TTC549 (cell line): ENCODE measurements around the gene TRIM66.
A peak's percentile ranks its signal among the peaks of the same experiment; 100 is the strongest.

Experiments used
- FAIRE-seq: peaks from 2 replicates; lab custom pipeline; 2012; peaks lifted over from hg19 to GRCh38; lab: Jason Lieb, UNC

The TRIM66 gene

DNA sequence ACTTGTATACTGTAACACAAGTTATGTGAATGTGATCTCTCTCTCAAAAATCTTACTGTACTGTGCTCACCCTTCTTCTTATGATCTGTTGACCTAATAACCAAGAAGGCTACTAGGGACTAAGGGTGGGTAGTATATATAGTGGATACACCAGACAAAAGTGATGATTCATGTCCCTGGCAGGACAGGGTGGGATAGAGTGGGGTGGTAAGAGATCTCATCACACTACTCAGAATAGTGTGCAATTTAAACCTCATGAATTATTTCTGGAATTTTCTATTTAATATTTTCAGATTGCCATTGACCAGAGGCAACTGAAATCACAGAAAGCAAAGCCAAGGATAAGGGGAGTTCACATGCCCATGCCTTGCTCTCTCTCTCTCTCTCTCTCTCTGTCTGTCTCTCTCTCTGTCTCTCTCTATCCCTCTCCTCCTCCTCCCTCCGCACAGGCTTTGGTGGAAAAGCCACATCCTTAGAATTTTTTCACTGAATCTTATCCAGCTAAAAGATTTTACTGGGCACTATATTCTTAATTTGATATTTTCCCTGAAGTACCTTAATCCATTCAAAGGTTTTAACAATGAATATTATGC is 76.4 kb downstream of the TRIM66 start:
- no peak for FAIRE-seq

DNA sequence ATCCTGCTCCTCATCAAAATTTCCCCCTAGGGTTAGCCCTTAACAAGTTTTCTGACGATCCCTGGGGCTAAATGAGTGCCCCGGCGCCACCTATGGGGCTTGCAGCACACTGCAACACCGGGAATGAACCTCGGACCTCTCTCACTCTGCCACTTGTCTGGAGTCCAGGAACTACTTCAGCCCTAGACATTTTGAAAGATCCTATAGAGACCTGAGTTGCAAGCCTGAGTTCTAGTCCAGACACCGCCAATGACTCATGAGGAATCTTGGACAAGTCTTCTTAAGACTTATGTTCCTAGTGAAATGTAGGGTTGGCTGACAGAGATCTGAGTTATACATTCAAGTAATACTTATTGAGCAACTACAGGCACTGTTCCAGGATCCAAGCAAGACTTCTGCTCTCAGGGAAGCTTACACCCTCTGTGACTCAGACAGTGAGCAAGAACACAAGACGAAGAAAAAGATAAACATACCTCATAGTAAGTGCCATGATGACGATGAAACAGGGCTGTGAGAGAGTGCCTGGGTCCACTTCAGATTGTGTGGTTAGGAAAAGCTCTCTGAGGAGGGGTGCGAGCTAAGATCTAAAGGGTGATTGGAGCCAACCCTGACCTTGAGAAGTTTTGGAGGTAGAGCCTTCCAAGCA is 78.3 kb downstream of the TRIM66 start:
- no peak for FAIRE-seq

DNA sequence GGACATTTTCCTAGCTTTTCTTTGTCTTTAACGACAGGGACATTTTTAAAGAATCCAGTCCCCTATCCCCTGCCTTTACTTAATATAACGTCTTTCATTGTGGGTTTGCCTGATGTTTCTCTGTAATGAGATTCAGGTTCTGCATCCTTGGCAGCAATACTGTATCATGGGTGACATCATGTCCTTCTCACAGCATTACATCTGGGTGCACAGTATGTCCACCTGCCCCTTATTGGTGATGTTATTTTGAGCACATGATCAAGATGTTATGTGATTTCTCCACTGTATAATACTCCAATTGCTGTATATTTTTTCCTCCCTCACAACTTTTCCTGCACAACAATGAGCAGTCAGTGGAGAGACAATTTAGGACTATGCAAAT is 78.8 kb downstream of the TRIM66 start:
- no peak for FAIRE-seq

DNA sequence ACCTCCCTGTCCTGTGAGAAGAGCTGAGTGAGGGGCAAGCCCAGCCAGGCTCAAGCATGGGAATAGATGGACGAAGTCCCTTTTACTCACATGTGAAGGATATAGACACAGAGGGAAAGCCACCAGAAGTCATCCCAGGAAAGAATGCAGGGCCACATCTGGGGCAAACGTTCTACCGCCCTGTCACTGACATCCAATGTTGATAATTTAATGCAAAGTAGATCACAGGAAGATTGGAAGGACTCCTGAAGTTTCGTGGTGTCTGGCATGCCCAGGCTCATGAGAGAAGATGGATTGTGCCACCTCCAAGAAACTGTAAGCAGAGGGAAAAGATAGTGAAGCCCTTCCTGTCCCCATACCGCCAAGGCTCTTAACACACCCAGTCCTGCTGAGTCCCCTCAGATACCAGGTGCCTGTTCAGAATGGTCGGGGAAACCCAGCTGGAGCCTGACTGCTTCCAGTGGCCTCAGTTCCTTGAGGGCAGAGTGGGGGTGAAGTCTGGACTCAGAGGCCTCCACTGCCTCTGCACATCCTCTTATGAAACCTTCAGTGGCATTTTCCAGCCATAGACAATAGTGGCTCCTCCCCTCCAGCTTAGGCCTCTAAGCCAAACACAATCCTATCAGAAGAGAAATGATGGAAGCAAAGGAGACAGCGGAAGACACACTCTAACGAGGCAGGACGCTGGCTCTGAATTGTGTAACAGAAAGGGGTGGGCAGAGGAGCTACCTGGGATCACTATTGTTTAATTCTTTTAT is 80.9 kb downstream of the TRIM66 start:
- no peak for FAIRE-seq

DNA sequence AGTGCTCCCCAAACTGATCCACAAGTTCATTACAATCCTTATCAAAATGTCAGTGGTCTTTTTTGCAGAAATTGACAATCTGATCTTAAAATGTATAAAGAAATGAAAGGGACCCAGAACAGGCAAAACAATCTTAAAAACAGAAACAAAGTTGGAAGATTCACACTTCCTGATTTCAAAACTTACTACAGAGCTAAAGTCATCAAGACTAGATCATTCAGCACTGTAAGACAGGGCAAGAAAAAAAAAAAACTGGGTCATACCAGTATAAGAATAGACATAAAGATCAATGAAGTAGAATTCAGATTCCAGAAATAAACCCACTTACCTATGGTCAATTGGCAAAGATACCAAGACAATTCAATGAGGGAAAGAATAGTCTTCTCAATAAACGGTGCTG is 84.0 kb downstream of the TRIM66 start:
- FAIRE-seq = no peak

DNA sequence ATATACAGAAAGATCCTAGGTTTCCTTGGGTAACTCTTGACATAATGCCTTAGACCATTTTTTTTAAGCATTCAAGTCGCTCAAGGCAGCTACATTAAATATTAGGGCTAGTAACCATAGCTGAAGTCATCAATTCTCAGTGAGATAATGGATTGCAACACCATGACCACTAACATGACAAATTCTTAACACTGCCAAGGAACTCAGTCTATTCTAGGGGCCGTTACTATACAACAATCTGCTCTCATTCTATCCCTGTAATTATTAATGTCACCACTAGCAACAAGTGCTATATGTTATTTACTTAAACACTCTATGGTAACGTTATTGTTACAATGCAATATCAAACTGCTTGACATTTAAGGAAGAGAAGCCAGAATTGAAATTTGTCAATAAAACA is 85.3 kb downstream of the TRIM66 start:
- FAIRE-seq = no peak

DNA sequence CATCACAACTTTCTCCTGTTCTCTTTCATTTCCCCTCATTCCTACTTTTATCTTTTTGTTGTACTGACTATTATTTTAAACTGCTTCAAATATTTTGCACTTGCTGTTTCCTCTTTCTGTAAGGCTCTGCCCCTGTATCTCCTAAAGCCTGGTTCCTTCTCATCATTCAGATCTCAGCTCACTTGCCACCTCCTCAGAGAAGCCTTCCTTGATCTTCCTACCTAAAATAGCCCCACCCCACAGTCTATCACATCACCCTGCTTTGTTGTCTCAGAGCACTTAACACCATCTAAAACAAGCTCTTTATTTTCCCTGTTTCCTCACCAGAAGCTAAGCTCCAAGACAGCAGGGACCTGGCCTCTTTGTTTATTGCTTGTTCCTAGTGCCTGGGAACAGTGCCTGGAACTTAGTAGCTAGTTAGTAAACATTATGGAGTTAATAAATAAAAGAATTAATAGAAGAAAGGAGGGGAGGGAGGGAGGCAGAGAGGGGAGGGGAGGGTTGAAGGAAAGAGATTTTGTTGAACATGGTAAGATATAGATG is 85.9 kb downstream of the TRIM66 start:
- no peak for FAIRE-seq

DNA sequence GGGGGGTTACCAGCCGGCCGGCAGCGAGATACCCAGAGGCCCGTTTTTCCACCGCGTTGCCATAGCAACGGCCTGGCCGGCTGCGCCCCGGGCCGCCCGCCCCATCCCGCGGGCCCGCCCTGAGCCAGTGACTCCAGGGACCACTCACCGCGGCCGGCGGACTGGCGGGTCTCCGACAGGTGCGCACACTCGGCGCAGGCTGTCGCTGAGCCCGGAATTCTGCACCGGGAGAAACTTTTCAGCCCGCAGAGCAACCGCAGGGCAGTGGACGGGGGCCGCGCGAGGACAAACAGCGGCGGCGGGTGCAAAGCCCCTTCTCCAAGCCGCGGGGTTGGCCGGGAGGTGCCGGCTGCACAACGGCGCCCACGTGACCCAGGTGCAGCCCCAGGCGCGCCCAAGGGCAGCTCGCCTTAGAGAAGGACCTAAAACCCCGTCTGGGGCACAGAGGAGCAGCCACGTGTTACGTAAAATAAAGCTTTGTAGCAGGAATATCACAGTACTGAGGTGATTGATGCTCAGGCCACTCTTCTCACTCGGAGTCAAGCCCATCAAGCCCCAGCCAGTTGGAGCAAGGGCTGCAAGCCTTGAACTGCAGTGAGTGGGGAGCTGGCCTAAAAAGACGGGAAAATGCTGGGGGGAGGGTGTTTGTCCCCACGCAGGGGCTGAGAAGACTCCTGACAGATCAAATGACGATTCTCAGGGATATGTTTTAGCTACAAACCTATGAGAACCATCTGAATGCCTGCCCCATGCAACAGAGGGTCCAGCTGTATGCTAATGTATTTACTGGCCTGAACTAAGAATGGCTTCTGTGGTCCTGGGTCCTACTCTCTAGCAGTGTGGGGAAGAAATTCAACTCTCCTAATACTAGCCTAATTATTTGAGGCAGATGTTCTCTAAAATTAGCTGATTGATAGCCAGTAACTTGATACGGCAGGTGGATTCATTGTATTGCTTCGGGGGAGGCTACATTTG is 88.2 kb downstream of the TRIM66 start, which contains the start of gene STK33:
STK33 (minus strand) TSS at position 294 of the 975 bp plus-strand sequence. CDS start 119,323 bp downstream, outside the sequence.
- FAIRE-seq = no peak

DNA sequence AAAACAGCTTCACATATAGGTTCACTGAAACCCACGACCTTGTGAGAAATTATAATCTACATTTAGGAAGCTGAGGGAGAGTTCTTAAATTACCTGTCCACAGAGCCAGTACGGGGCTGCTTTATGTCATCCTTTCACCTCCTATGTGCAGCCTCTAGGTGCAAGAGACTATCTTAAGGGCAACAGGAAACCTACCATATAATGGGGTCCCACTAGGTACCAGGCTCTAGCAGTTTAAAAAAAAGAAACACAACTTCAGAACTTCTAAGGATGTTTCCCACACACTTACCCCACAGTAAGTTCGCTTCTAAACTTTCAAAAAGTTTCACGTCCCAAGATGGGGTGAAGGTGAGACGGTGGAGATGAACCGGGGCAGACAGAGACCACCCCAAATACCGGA is 89.0 kb downstream of the TRIM66 start:
- no peak for FAIRE-seq

DNA sequence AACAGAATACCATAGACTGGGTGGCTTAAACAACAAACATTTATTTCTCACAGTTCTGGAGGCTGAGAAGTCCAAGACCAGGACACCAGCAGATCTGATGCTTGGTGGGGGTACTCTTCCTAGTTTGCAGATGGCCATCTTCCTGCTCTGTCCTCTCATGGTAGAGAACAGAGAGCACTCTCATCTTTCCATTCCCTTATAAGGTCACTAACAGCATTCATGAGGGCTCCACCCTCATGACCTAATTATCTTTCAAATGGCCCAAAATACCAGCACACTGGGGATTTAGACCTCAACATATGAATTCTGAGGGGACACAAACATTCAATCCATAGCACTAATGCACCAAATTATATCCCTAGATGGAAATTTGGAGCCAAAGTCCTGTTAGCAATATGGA is 94.5 kb downstream of the TRIM66 start:
- no peak for FAIRE-seq

DNA sequence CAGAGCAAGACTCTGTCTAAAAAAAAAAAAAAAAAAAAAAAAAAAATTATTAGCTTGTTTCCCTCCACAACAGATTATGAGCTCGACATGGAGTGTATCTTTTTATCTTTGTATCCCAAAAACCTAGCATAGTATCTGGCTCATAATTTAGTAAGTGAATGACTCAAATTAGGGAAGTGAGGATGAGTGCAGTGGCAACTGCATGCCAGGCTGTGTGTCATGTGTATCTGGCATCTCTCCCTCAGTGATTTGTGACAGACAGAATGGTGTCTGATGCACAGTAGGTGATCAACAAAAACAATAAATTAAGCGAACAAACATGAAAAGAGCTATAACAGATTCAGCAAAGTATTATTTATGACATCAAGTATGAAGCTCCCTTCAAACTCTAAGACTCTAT is 95.7 kb downstream of the TRIM66 start:
- FAIRE-seq = no peak

DNA sequence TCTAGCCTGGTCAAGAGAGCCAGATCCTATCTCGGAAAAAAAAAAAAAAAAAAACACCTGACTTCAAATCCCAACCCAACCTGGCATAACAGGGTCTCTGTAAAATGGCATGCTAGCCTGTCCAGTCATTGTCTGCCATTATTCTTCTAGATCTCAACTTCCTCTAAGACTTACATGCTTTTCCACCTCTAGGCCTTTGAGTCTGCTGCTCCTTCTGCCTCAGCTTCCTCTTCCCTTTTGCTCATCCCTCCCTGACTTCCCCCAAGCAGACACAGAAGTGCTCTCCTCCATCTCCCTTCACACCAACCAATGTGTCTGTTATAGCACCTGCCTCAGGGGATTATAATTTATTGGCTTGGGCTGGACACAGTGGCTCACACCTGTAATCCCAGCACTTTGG is 96.3 kb downstream of the TRIM66 start:
- FAIRE-seq = no peak

DNA sequence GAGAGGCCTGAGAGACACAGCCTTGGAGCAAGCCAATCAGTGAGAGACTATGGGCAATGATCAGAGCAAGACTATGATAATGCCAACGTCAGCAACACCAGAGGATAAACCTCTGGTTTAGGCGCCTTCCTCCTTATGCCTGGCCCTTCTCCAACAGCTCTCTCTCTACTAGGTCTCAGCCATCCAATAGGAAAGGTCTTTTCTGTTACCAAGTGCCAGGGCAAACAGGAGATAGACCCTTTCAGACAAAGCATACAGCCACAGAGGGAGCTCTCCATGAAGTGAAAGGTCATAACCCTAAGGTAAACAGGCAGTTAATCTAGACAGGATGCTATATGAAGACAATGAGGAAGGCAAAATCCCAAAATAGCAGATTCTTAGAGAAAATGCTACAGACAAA is 98.0 kb downstream of the TRIM66 start:
- FAIRE-seq = no peak

DNA sequence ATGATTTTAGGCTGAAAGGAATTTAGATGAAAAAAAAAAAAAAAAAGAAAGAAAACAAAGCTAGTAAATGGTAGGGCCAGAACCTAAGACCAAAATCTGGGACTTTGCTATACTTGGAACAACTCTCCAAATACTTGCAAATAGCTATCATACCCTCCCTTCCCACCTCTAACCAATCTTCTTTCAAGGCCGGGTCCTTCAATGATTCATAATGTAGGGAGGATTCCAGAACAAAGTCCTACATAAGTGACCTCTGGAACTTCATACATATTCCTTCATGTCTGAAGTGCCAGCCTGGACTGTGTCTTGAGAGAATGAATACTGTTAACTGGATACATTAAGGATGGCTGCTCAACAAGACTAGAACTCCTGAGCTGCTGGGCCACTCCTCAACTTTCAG is 98.4 kb downstream of the TRIM66 start:
- no peak for FAIRE-seq

DNA sequence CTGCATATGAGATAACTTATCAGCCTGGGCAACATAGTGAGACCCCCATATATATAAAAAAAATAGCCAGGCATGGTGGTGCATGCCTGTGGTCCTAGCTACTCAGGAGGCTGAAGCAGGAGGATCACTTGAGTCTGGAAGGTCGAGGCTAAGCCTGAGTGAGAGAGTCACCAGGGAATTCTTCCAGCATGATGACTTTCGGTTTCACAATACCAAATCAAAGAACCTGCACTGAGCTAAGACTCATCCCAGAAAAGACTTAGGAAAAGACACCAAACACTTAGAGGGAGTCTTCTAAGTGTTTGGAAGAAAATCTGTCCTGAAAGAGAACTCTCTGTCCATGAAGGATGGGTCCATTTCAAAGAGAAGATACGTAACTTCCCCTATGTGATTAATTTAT is 101.2 kb downstream of the TRIM66 start:
- no peak for FAIRE-seq

DNA sequence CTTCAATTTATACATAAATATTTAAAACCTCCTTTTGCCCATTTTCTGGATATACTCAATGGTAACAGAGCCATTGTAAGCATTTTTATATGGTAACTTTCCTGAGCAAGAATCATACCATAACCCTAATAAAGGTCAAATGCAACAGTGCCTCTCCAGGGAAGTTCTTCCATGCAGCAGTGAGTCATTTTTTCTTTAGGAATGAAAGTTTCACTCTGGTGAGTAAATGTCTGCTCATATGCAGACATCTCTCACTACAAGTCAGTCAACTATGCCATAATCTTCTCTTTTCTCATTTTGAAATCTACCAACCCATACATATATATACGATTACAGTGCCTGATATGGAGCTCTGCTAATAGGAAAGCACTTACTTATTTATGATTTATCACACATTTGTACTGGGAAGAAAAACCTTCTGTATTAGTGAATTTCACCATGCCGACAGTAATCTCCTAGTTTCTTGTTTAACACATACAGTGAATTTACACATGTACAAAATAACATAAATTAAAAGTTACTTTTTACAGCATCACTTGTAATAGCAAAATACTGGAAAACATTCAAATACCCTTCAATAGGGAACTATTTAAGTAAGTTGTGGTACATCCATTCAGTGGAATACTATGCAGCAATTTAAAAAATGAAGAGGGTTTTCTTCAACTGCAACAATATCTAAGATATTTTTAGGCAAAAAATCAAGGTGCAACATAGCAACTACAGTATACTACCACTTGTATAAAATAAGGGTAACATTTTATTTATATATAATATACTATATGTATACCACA is 104.5 kb downstream of the TRIM66 start:
- FAIRE-seq = no peak

DNA sequence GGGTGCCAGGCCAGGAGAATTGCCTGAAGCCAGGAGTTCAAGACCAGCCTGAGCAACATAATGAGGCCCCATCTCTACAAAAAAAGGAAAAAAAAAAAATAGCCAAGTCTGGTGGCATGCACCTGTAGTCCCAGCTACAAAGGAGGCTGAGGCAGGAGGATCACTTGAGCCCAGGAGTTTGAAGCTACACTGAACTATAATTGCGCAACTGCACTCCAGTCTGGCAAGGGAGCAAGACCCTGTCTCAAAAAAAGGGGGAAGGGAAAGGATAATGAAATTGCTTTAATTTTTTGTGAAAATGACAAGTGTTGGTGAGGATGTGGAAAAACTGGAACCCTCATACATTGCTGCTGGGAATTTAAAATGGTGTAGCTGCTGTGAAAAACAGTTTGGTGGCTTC is 107.7 kb downstream of the TRIM66 start:
- no peak for FAIRE-seq

DNA sequence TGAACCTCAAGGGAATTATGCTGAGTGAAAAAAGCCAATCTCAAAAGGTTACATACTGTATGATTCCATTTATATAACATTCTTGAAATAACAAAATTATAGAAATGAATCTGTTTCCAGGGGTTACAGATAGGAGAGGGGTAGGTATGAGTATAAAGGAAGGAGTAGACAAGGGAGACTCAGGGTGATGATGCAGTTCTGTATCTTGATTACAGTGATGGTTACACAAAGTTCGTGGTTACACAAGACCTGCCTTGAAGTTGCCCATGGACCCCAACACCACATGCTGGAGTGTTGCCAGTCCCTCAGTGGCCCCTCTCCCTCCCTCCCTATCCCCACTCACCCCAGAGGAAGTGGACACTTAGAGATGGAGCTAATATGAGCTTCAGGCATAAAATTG is 108.7 kb downstream of the TRIM66 start:
- FAIRE-seq = no peak

DNA sequence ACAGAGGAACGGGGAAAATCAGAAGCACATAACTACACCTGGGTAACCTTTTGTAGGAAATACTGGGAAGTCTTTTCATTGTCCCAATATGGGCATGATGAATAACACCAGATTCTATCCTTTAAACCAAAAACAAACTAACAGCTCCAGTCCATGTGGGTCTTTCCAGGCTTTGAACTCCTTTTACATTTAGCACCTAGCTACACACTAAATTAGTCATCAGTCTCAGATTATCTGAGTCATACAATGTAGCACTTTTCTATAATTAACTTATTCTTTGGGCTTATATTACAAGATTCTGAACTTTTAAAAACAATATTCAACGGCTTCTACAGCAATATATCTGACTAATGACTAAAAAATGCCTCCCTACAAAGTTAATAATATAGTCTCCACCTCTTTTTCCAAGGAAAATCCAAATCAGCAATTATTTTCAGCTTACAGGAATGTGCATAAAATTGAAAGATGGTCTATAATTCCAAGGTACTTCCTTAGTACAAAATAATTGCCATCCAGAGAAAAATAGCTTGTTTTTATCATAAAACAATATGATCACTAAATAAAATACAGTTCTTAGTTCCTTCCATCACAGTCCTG is 114.8 kb downstream of the TRIM66 start:
- FAIRE-seq = no peak

DNA sequence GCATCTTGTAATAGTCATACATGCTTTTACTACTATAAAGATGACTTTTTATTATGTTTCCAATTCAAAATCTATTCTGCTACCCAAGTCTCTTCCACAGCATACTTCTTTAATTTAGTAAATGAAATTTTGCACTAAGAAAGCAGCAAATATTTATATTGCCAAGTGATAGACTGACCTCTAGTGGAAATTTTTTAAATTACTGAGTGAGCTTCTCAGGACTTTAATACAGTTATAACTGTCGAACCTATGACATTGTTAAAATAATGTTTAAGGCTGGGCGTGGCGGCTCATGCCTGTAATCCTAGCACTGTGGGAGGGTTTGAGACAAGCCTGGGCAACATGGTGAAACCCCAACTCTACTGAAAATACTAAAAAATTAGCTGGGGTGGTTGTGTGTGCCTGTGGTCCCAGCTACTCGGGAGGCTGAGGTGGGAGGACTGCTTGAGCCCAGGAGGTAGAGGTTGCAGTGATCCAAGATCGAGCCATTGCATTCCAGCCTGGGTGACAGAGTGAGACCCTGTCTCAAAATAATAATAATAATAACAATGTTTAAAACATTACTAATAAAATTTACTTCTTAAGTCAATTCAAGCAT is 115.8 kb downstream of the TRIM66 start:
- peak; percentile 90 for FAIRE-seq

DNA sequence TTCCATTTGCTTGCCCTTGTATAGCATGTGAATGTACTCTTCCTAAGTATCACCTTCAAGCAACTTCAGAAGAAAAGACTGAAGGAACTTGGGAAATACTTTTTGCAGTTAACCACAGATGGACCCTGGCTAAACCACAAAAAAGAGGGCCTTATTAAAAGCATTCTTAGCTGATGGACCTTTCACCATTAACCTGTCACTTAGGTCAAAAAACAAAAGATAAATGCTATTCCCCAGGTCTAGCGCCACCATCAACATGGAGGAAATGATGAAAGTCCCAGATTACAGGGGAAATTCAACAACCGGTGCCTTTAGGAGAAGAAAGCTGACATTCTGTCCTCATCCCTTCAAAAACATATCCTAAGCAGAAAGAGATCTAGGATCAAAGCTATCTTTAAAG is 117.9 kb downstream of the TRIM66 start:
- FAIRE-seq = no peak
